ENCODE data around the gene GLI3. TPM values are rescaled to one million over a fixed set of nuclear protein-coding genes. Genes with fewer than 3 reads are reported as not detected.

Gene GLI3
- total RNA-seq, 2 experiments from 2014 or later, result 0.28 to 0.36 TPM

DNA sequence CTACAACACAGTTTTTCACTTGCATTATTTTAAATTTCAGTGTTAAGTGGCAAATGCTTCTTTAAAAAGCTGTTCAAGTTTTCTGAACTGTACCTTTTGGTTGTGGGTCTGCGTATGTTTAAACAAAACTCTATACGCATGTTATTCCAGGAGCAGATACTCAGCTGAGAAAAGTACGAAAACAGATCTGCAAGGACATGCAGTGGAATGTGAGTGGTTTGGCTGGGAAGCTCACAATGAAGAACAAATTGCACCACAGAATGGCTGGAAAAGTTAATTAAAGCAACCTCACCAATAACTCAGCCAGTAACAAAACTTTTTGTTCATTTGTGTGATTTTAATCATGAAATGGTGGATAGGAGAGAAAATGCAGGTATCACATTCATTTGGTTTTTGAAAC lies 17.6 kb downstream of the GLI3 start:
- ChIA-PET CTCF (no interaction called here), POLR2A (no interaction called here)
- Mint-ChIP-seq H3K36me3 (ENCODE audit: low read depth) (no peaks in the 10 kb centered on the region), H3K4me3 (no peak overlapping the region), H3K27me3 (peaks cover 20% of the 10 kb centered on the region), H3K9me3 (no peaks in the 10 kb centered on the region), H3K4me1 (ENCODE audit: low read depth) (no peaks in the 10 kb centered on the region), H3K27ac (no peak overlapping the region)
- H3K36me3 ChIP-seq (ENCODE audit: insufficient read depth, low read length), result no peaks in the 10 kb centered on the region
- intact Hi-C loops (cut with DNase I, micrococcal nuclease), result no loop called here
- TF ChIP-seq CTCF (IDR thresholded peaks at IDR 0.05), result no peak
- no peaks in the 10 kb centered on the region for H3K4me1 ChIP-seq (ENCODE audit: insufficient read depth, low read length)
- ATAC-seq (ENCODE audit: poor library complexity), result no peak
- no peaks in the 10 kb centered on the region for H3K9me3 ChIP-seq (ENCODE audit: control insufficient read depth in 1 of 2, insufficient read depth in 1 of 2, low read length in 2 of 2)
- DNase-seq, result no peak
- H3K4me3 ChIP-seq (ENCODE audit: low read length), result no peak overlapping the region
- no peak overlapping the region for H3K27ac ChIP-seq (ENCODE audit: low read depth in 1 of 2, low read length in 2 of 2)
- no peaks in the 10 kb centered on the region for H3K27me3 ChIP-seq (ENCODE audit: control insufficient read depth in 1 of 2, insufficient read depth in 2 of 2, low read length in 2 of 2)

DNA sequence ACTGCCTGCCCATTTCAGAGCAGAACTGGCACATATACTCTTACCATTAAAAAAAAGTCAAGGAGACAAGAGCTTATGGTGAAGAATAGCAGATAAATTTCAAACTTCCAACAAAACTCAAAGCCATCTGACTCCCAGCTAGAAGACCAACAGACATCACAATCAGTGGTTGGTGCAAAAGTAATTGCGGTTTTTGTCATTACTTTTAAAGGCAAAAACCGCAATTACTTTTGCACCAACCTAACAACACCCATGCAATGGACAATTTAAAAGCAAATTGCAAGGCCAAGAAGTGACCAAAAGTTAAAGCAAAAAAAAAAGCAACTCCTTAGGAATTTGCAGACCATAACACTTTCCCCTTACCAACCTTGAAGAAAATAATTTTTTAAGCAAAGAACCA lies 18.8 kb downstream of the GLI3 start:
- Mint-ChIP-seq H3K4me1 (ENCODE audit: low read depth) (no peaks in the 10 kb centered on the region), H3K36me3 (ENCODE audit: low read depth) (no peaks in the 10 kb centered on the region), H3K4me3 (no peak overlapping the region), H3K9me3 (no peaks in the 10 kb centered on the region), H3K27ac (no peak overlapping the region), H3K27me3 (peaks cover 12% of the 10 kb centered on the region)
- Histone ChIP-seq H3K27me3 (ENCODE audit: control insufficient read depth in 1 of 2, insufficient read depth in 2 of 2, low read length in 2 of 2) (no peaks in the 10 kb centered on the region), H3K4me3 (ENCODE audit: low read length) (no peak overlapping the region), H3K4me1 (ENCODE audit: insufficient read depth, low read length) (no peaks in the 10 kb centered on the region), H3K27ac (ENCODE audit: low read depth in 1 of 2, low read length in 2 of 2) (no peak overlapping the region), H3K9me3 (ENCODE audit: control insufficient read depth in 1 of 2, insufficient read depth in 1 of 2, low read length in 2 of 2) (no peaks in the 10 kb centered on the region), H3K36me3 (ENCODE audit: insufficient read depth, low read length) (no peaks in the 10 kb centered on the region)
- DNase-seq (no peak), ATAC-seq (ENCODE audit: poor library complexity) (no peak)
- ChIA-PET CTCF (no interaction called here), POLR2A (no interaction called here)
- no peak for TF ChIP-seq CTCF (IDR thresholded peaks at IDR 0.05)
- intact Hi-C loops (cut with DNase I, micrococcal nuclease), result no loop called here

DNA sequence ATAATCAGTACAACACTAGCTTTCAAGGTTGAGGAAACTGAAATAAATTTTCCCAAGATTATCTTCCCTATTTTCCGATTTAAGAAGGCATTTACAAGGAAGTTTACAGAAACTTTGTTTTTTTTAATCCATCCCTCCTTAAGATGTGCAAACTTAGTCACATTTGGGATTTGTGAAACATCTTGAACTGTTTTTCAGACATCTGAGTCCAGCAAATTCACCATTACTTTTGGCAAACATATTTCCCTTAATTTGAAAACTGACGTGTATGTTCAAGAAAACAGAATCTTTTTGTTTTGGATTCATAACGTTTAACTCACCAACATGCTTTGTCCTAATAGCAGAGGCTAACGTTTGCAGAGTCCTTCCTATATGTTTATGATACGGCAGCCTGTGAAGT lies 19.5 kb downstream of the GLI3 start:
- Histone ChIP-seq H3K27me3 (ENCODE audit: control insufficient read depth in 1 of 2, insufficient read depth in 2 of 2, low read length in 2 of 2) (no peaks in the 10 kb centered on the region), H3K27ac (ENCODE audit: low read depth in 1 of 2, low read length in 2 of 2) (no peak overlapping the region), H3K9me3 (ENCODE audit: control insufficient read depth in 1 of 2, insufficient read depth in 1 of 2, low read length in 2 of 2) (no peaks in the 10 kb centered on the region), H3K36me3 (ENCODE audit: insufficient read depth, low read length) (no peaks in the 10 kb centered on the region), H3K4me1 (ENCODE audit: insufficient read depth, low read length) (no peaks in the 10 kb centered on the region), H3K4me3 (ENCODE audit: low read length) (no peak overlapping the region)
- intact Hi-C loops (cut with DNase I, micrococcal nuclease), result no loop called here
- DNase-seq (no peak), ATAC-seq (ENCODE audit: poor library complexity) (no peak)
- Mint-ChIP-seq H3K27me3 (peaks cover 14% of the 10 kb centered on the region), H3K36me3 (ENCODE audit: low read depth) (no peaks in the 10 kb centered on the region), H3K4me3 (no peak overlapping the region), H3K4me1 (ENCODE audit: low read depth) (no peaks in the 10 kb centered on the region), H3K9me3 (no peaks in the 10 kb centered on the region), H3K27ac (no peak overlapping the region)
- ChIA-PET POLR2A (interaction anchor here (1.1 kb wide), 1 partner anchor 10 kb away, joined by 3 read pairs; no protein-coding TSS in a partner anchor), CTCF (no interaction called here)
- no peak for TF ChIP-seq CTCF (IDR thresholded peaks at IDR 0.05)
